Measurements from ENCODE around the gene SLC6A7.

- TF ChIP-seq CEBPB (IDR thresholded peaks at IDR 0.05) = no peak
- TF ChIP-seq RAD21 (IDR thresholded peaks at IDR 0.05; ENCODE audit: low read depth) = no peak
- TF ChIP-seq, protein P1, sequence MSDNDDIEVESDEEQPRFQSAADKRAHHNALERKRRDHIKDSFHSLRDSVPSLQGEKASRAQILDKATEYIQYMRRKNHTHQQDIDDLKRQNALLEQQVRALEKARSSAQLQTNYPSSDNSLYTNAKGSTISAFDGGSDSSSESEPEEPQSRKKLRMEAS (IDR thresholded peaks at IDR 0.05) = no peak
- no peak for TF ChIP-seq ZBTB7A (IDR thresholded peaks at IDR 0.05; ENCODE audit: low read depth)
- no peak for TF ChIP-seq EGR1 (IDR thresholded peaks at IDR 0.05)
- no peak for TF ChIP-seq YY1 (IDR thresholded peaks at IDR 0.05; ENCODE audit: low read depth)
- TF ChIP-seq EP300 (IDR thresholded peaks at IDR 0.05; ENCODE audit: borderline replicate concordance) = no peak
- TF ChIP-seq, protein P2, sequence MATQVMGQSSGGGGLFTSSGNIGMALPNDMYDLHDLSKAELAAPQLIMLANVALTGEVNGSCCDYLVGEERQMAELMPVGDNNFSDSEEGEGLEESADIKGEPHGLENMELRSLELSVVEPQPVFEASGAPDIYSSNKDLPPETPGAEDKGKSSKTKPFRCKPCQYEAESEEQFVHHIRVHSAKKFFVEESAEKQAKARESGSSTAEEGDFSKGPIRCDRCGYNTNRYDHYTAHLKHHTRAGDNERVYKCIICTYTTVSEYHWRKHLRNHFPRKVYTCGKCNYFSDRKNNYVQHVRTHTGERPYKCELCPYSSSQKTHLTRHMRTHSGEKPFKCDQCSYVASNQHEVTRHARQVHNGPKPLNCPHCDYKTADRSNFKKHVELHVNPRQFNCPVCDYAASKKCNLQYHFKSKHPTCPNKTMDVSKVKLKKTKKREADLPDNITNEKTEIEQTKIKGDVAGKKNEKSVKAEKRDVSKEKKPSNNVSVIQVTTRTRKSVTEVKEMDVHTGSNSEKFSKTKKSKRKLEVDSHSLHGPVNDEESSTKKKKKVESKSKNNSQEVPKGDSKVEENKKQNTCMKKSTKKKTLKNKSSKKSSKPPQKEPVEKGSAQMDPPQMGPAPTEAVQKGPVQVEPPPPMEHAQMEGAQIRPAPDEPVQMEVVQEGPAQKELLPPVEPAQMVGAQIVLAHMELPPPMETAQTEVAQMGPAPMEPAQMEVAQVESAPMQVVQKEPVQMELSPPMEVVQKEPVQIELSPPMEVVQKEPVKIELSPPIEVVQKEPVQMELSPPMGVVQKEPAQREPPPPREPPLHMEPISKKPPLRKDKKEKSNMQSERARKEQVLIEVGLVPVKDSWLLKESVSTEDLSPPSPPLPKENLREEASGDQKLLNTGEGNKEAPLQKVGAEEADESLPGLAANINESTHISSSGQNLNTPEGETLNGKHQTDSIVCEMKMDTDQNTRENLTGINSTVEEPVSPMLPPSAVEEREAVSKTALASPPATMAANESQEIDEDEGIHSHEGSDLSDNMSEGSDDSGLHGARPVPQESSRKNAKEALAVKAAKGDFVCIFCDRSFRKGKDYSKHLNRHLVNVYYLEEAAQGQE (IDR thresholded peaks at IDR 0.05; ENCODE audit: low read depth) = no peak
- TF ChIP-seq FOXM1 (IDR thresholded peaks at IDR 0.05; ENCODE audit: borderline replicate concordance, low read depth) = no peak
- TF ChIP-seq TCF12 (IDR thresholded peaks at IDR 0.05; ENCODE audit: low read depth) = no peak
These were observed 14.1 kb downstream of the SLC6A7 start for GRCh38 chr5:150203832-150204589.

All from Ishikawa (cell line).